Choroid plexus epithelial cell (primary cell): Measurements from ENCODE around the gene TMEM52.

Source experiments
- DNase-seq: peaks from one replicate; pipeline ENCODE4 v3.0.0-alpha.2; 2010; ENCODE audit warnings: low read depth
- H3K4me3 ChIP-seq: 2 replicates; pipeline ENCODE4 v1.5.1; 2011; ENCODE audit warnings: low read depth, mild to moderate bottlenecking, control low read depth, low read length, moderate library complexity
- CTCF ChIP-seq: conservative IDR thresholded peaks from 2 replicates; pipeline ENCODE4 v1.5.1; 2011; ENCODE audit warnings: low read depth, mild to moderate bottlenecking, control low read depth, inconsistent platforms, low read length, moderate library complexity

TMEM52 gene

GRCh38 chr1:1893291-1893985 lies 25.6 kb downstream of the TMEM52 start:
- no peak for TF ChIP-seq CTCF
- H3K4me3 ChIP-seq = no peak overlapping the region
- no peak for DNase-seq

GRCh38 chr1:1892763-1893120 lies 26.3 kb downstream of the TMEM52 start:
- DNase-seq = no peak
- H3K4me3 ChIP-seq = no peak overlapping the region
- no peak for TF ChIP-seq CTCF

GRCh38 chr1:1892079-1892762 lies 26.9 kb downstream of the TMEM52 start:
- no peak for DNase-seq
- H3K4me3 ChIP-seq = peak overlapping the region; percentile 83
- TF ChIP-seq CTCF = no peak

GRCh38 chr1:1891349-1892078 lies 27.6 kb downstream of the TMEM52 start:
- peak; percentile 47 for DNase-seq
- TF ChIP-seq CTCF = no peak
- H3K4me3 ChIP-seq = peak overlapping the region; percentile 83

GRCh38 chr1:1890506-1891348 lies 28.4 kb downstream of the TMEM52 start, which contains the start of gene GNB1:
GNB1 (minus strand) TSS chr1:1891087; CDS start chr1:1825453, 65,634 bp downstream.
- TF ChIP-seq CTCF = no peak
- peak; percentile 91 for DNase-seq
- H3K4me3 ChIP-seq = peak within 1 kb of the TSS; percentile 83

GRCh38 chr1:1889847-1890505 lies 29.1 kb downstream of the TMEM52 start:
- DNase-seq = peak; percentile 47
- TF ChIP-seq CTCF = peak; percentile 3
- peak overlapping the region; percentile 83 for H3K4me3 ChIP-seq
